ENCODE measurements around the gene CEP57. TPM values are rescaled to one million over a fixed set of nuclear protein-coding genes. Genes with fewer than 3 reads are reported as not detected.

The CEP57 gene
- total and polyA plus RNA-seq, 2 of the 13 experiments (the other 11 are each of a cell fraction or from before 2014, with no cell fraction given) = 34.3 to 59.4 TPM

- 0 out of 2 replicates have a peak, but pooled peaks have one; percentile 67 for TF ChIP-seq ZNF276 (CRISPR knock-in tag; IDR thresholded peaks at IDR 0.05; ENCODE audit: low read depth)
- no peak; the same call in 1 of the 2 replicates for TF ChIP-seq ZNF350 (CRISPR knock-in tag; IDR thresholded peaks at IDR 0.05; ENCODE audit: borderline replicate concordance, low read depth)
- TF ChIP-seq KLF15 (CRISPR knock-in tag; IDR thresholded peaks at IDR 0.05; ENCODE audit: borderline replicate concordance) = no peak
- no peak for TF ChIP-seq KDM6A (CRISPR knock-in tag; IDR thresholded peaks at IDR 0.05; ENCODE audit: low read depth)
- TF ChIP-seq, protein P1, sequence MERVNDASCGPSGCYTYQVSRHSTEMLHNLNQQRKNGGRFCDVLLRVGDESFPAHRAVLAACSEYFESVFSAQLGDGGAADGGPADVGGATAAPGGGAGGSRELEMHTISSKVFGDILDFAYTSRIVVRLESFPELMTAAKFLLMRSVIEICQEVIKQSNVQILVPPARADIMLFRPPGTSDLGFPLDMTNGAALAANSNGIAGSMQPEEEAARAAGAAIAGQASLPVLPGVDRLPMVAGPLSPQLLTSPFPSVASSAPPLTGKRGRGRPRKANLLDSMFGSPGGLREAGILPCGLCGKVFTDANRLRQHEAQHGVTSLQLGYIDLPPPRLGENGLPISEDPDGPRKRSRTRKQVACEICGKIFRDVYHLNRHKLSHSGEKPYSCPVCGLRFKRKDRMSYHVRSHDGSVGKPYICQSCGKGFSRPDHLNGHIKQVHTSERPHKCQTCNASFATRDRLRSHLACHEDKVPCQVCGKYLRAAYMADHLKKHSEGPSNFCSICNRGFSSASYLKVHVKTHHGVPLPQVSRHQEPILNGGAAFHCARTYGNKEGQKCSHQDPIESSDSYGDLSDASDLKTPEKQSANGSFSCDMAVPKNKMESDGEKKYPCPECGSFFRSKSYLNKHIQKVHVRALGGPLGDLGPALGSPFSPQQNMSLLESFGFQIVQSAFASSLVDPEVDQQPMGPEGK (CRISPR knock-in tag; IDR thresholded peaks at IDR 0.05) = peak; percentile 83
- peak; percentile 20; the same call in 1 of the 2 replicates for TF ChIP-seq ZBTB20 (CRISPR knock-in tag; IDR thresholded peaks at IDR 0.05; ENCODE audit: borderline replicate concordance, low read depth)
- peak; percentile 86 for TF ChIP-seq ZFP36L1 (CRISPR knock-in tag; IDR thresholded peaks at IDR 0.05)
- no peak for TF ChIP-seq IKZF1 (IDR thresholded peaks at IDR 0.05)
- no peak for TF ChIP-seq ZNF317 (CRISPR knock-in tag; IDR thresholded peaks at IDR 0.05)
- TF ChIP-seq KDM4B (CRISPR knock-in tag; IDR thresholded peaks at IDR 0.05) = peak; percentile 89
- TF ChIP-seq ZNF281 (CRISPR knock-in tag; IDR thresholded peaks at IDR 0.05; ENCODE audit: borderline replicate concordance) = peak; percentile 92
- no peak for TF ChIP-seq RORA (CRISPR knock-in tag; IDR thresholded peaks at IDR 0.05)
- TF ChIP-seq TCF7 (IDR thresholded peaks at IDR 0.05; ENCODE audit: low read depth) = peak; percentile 49; the same call in 1 of the 2 replicates
- peak; percentile 94 for TF ChIP-seq SP4 (CRISPR knock-in tag; IDR thresholded peaks at IDR 0.05)
- peak; percentile 94 for TF ChIP-seq THAP11 (CRISPR knock-in tag; IDR thresholded peaks at IDR 0.05)
- TF ChIP-seq RCOR2 (CRISPR knock-in tag; IDR thresholded peaks at IDR 0.05) = no peak
- TF ChIP-seq ATF1 (CRISPR knock-in tag; IDR thresholded peaks at IDR 0.05) = no peak; the same call in 1 of the 2 replicates
- TF ChIP-seq ZNF564 (CRISPR knock-in tag; IDR thresholded peaks at IDR 0.05) = no peak; the same call in 1 of the 2 replicates
- TF ChIP-seq ZNF484 (CRISPR knock-in tag; IDR thresholded peaks at IDR 0.05; ENCODE audit: borderline replicate concordance, low read depth) = no peak
- TF ChIP-seq CEBPG (CRISPR knock-in tag; IDR thresholded peaks at IDR 0.05) = peak; percentile 48
- peak; percentile 63; the same call in 1 of the 2 replicates for TF ChIP-seq NFKB2 (CRISPR knock-in tag; IDR thresholded peaks at IDR 0.05; ENCODE audit: borderline replicate concordance)
- TF ChIP-seq RBM39 (IDR thresholded peaks at IDR 0.05; ENCODE audit: low read depth, low read length, poor library complexity, severe bottlenecking) = peak; percentile 81
These were observed 684 bp upstream of the CEP57 start, which contains the start of gene FAM76B (continued) for GRCh38 chr11:95789506-95790122.
